TTC549 (cell line): ENCODE measurements around the gene ANGPTL7.

Source experiments
- FAIRE-seq: peaks from 2 replicates; lab custom pipeline; 2012; peaks lifted over from hg19 to GRCh38; lab: Jason Lieb, UNC

Gene ANGPTL7

GRCh38 chr1:11207898-11208611 lies 18.9 kb downstream of the ANGPTL7 start:
- no peak for FAIRE-seq

- FAIRE-seq = no peak
Measured at GRCh38 chr1:11211461-11211860, 22.3 kb downstream of the ANGPTL7 start.

GRCh38 chr1:11211925-11212587 lies 22.9 kb downstream of the ANGPTL7 start:
- no peak for FAIRE-seq

- FAIRE-seq = no peak
Measured at GRCh38 chr1:11214698-11215380, 25.7 kb downstream of the ANGPTL7 start.

GRCh38 chr1:11215381-11216005 lies 26.3 kb downstream of the ANGPTL7 start:
- no peak for FAIRE-seq

GRCh38 chr1:11216074-11216473 lies 26.9 kb downstream of the ANGPTL7 start:
- no peak for FAIRE-seq

GRCh38 chr1:11227106-11228077 lies 38.2 kb downstream of the ANGPTL7 start:
- no peak for FAIRE-seq

GRCh38 chr1:11229203-11229602 lies 40.0 kb downstream of the ANGPTL7 start:
- FAIRE-seq = no peak

GRCh38 chr1:11233208-11233607 lies 44.1 kb downstream of the ANGPTL7 start:
- no peak for FAIRE-seq

GRCh38 chr1:11237356-11237755 lies 48.2 kb downstream of the ANGPTL7 start:
- no peak for FAIRE-seq

- no peak for FAIRE-seq
Measured at GRCh38 chr1:11238311-11238710, 49.2 kb downstream of the ANGPTL7 start.

GRCh38 chr1:11245248-11245647 lies 56.1 kb downstream of the ANGPTL7 start:
- FAIRE-seq = no peak
